K562 (cell line): ENCODE measurements around the gene SPATA3. TPM values are rescaled to one million over a fixed set of nuclear protein-coding genes. Genes with fewer than 3 reads are reported as not detected.

Experiments used
- ATAC-seq: fragments of 200-7000 bp; cut with Tn5 transposase; 3 replicates; pipeline ENCODE4 v1.9.1; 2020; ENCODE audit warnings: moderate library complexity
- BruUV-seq: library from RNA; stranded (reverse); fragments of 400-500 nt; replicated peaks from 2 replicates; lab custom pipeline; 2021; lab: Mats Ljungman, UMichigan
- CTCF ChIA-PET: fragments of 300-600 bp; formaldehyde crosslinking; extraction: SDS; loops from one replicate; lab custom pipeline; 2021; ENCODE audit warnings: low intra/inter-chr PET ratio; lab: Yijun Ruan, JAX
- POLR2A ChIA-PET: fragments of 300-600, 350-650 bp; sonication (Branson Sonifier 250); formaldehyde crosslinking; extraction: SDS; loops from one replicate; lab custom pipeline; 2021; ENCODE audit warnings: antibody characterized with exemption, inconsistent platforms; lab: Yijun Ruan, JAX
- DNase-seq, 4 experiments: peaks; one replicate each; pipeline versions ENCODE4 v3.0.0 to v3.0.0-alpha.2; 2011 to 2018; ENCODE audit warnings: low spot score in 3 of 4, mixed read lengths in 3 of 4; ENCODE audit errors: extremely low read depth in 1 of 4
- FAIRE-seq: peaks from 2 replicates; lab custom pipeline; 2011; peaks lifted over from hg19 to GRCh38; lab: Jason Lieb, UNC
- H2AFZ ChIP-seq: 2 replicates; pipeline ENCODE4 v1.6.0; 2011; ENCODE audit warnings: low read depth, low read length, control low read depth, inconsistent platforms
- H3K27ac ChIP-seq: fragments of 200-600 bp; 3 replicates; pipeline ENCODE4 v1.8.0; 2011; ENCODE audit warnings: low read depth, mild to moderate bottlenecking, control low read depth, inconsistent platforms, low read length, moderate library complexity, mixed read lengths; ENCODE audit errors: extremely low read depth
- H3K27me3 ChIP-seq, 2 experiments: fragments of 300-600 bp in 1 of 2; 2 replicates in 1 of 2; 3 replicates in 1 of 2; pipeline versions ENCODE4 v1.6.0 to v1.8.0; 2011; ENCODE audit warnings: inconsistent platforms in 2 of 2, low read length in 2 of 2, mild to moderate bottlenecking in 1 of 2, mixed read lengths in 1 of 2, moderate library complexity in 1 of 2; ENCODE audit not compliant: control insufficient read depth in 2 of 2, insufficient read depth in 2 of 2
- H3K36me3 ChIP-seq: fragments of 300-600 bp; 3 replicates; pipeline ENCODE4 v1.8.0; 2011; ENCODE audit warnings: mild to moderate bottlenecking, low read length, inconsistent platforms; ENCODE audit not compliant: control insufficient read depth, insufficient read depth
- H3K4me1 ChIP-seq, 2 experiments: fragments of 200-600 bp in 1 of 2; replicated peaks in 1 of 2; 2 replicates in 1 of 2; 3 replicates in 1 of 2; pipeline versions ENCODE4 v1.5.1 to v1.8.0; 2011; ENCODE audit warnings: inconsistent platforms in 2 of 2, low read length in 2 of 2, mild to moderate bottlenecking in 1 of 2, mixed read lengths in 1 of 2, moderate library complexity in 1 of 2; ENCODE audit not compliant: control insufficient read depth in 2 of 2, insufficient read depth in 2 of 2
- H3K4me2 ChIP-seq: 2 replicates; pipeline ENCODE4 v1.6.1; 2011; ENCODE audit warnings: low read length, control low read depth, inconsistent platforms, mixed read lengths; ENCODE audit not compliant: insufficient read depth
- H3K4me3 ChIP-seq: fragments of 200-600 bp; sonication (generic), shearing (Covaris generic); 2 replicates; pipeline ENCODE4 v1.5.1; 2016; ENCODE audit warnings: control low read depth, inconsistent platforms
- H3K79me2 ChIP-seq: fragments of 200-600 bp; 3 replicates; pipeline ENCODE4 v1.8.0; 2011; ENCODE audit warnings: low read length, inconsistent platforms; ENCODE audit not compliant: control insufficient read depth, insufficient read depth
- H3K9ac ChIP-seq, 2 experiments: 2 replicates each; pipeline versions ENCODE4 v1.6.0 to v1.6.1; 2011; ENCODE audit warnings: low read depth in 2 of 2, low read length in 2 of 2, control low read depth in 1 of 2, inconsistent platforms in 1 of 2, mild to moderate bottlenecking in 1 of 2, mixed read lengths in 1 of 2; ENCODE audit not compliant: insufficient read depth in 1 of 2
- H3K9me1 ChIP-seq: one replicate; pipeline ENCODE4 v1.6.0; 2011; ENCODE audit warnings: inconsistent platforms, mild to moderate bottlenecking, low read length, moderate library complexity; ENCODE audit not compliant: control insufficient read depth, insufficient read depth
- H3K9me3 ChIP-seq: replicated peaks from 2 replicates; pipeline ENCODE4 v1.5.1; 2011; ENCODE audit warnings: low read depth, low read length, inconsistent platforms; ENCODE audit not compliant: control insufficient read depth, insufficient read depth
- H4K20me1 ChIP-seq: replicated peaks from 2 replicates; pipeline ENCODE4 v1.6.1; 2011; ENCODE audit warnings: low read length, inconsistent platforms, mixed read lengths; ENCODE audit not compliant: control insufficient read depth, insufficient read depth
- DNMT1 ChIP-seq: fragments of 450-650 bp; IDR thresholded peaks from 2 replicates; pipeline ENCODE4 v1.6.1; 2016; ENCODE audit warnings: antibody characterized with exemption, mild to moderate bottlenecking
- FUS ChIP-seq: fragments of 200-400 bp; formaldehyde crosslinking; optimal IDR thresholded peaks from 2 replicates; pipeline ENCODE3; 2017; ENCODE audit warnings: low read depth, low read length
- KLF10 ChIP-seq: fragments of 250-450 bp; sonication (Bioruptor Pico); IDR thresholded peaks from 2 replicates; pipeline ENCODE4 v1.6.1; 2021; ENCODE audit warnings: matching md5 sums
- NFIC ChIP-seq: fragments of 450-650 bp; IDR thresholded peaks from 2 replicates; pipeline ENCODE4 v1.6.1; 2017; ENCODE audit warnings: mild to moderate bottlenecking, inconsistent platforms
- SAP30 ChIP-seq: fragments of 200-600 bp; sonication (generic); IDR thresholded peaks from 2 replicates; pipeline ENCODE4 v1.6.1; 2012; ENCODE audit warnings: borderline replicate concordance, low read depth, mild to moderate bottlenecking, moderate library complexity, low read length, control low read depth, inconsistent platforms; ENCODE audit not compliant: insufficient read depth, poor library complexity, severe bottlenecking
- SLC30A9 ChIP-seq: fragments of 250-450 bp; sonication (Bioruptor Pico); IDR thresholded peaks from 2 replicates; pipeline ENCODE4 v1.8.0; 2022; ENCODE audit warnings: mild to moderate bottlenecking, moderate library complexity
- ZNF197 ChIP-seq: fragments of 200-800 bp; sonication (Bioruptor generic); IDR thresholded peaks from 2 replicates; pipeline ENCODE4 v1.6.1; 2016; ENCODE audit warnings: low read depth, missing genetic modification characterization, missing compliant biosample characterization
- ZNF717 ChIP-seq: fragments of 250-450 bp; sonication (Bioruptor Pico); IDR thresholded peaks from 2 replicates; pipeline ENCODE4 v1.5.0; 2021
- ZNF740 ChIP-seq, 3 experiments: fragments of 200-800 bp in 1 of 3; sonication (Bioruptor generic) in 1 of 3; sonication (generic) in 1 of 3; formaldehyde crosslinking in 1 of 3; IDR thresholded peaks; 2 replicates each; pipeline versions ENCODE4 v1.6.1 to v1.8.0; 2016 to 2022; ENCODE audit warnings: mild to moderate bottlenecking in 2 of 3, missing compliant biosample characterization in 2 of 3, missing genetic modification characterization in 2 of 3, missing genetic modification reagents in 1 of 3
- WGBS: fragments of 100-300 bp; shearing (Covaris generic); methylation state at CpG from one replicate; pipeline ENCODE4 v1.1.6; 2016; ENCODE audit warnings: low coverage, mixed read lengths; ENCODE audit not compliant: insufficient coverage; ENCODE audit errors: missing lambda C conversion rate; 5-methylcytosine and 5-hydroxymethylcytosine counted together
- in situ Hi-C: fragments of 300-500 bp; cut with MboI; formaldehyde crosslinking; loops from 4 replicates; pipeline ENCODE4 v1.15.0; 2018; ENCODE audit warnings: inconsistent platforms, mixed read lengths
- intact Hi-C: fragments of 100-400 bp; cut with micrococcal nuclease; formaldehyde crosslinking; loops from 2 replicates; pipeline ENCODE4 v1.14.2; 2022
- polyA plus RNA-seq, 8 experiments: library from polyadenylated mRNA; depleted of rRNA in 4 of 8; stranded (reverse) in 5 of 8; unstranded in 3 of 8; fragments of >200 nt; fragmentation: Nextera tagmentation in 2 of 8; fragmentation: Illumina TruSeq in 1 of 8; extraction: Ambion mirVana in 2 of 8; extraction: Trizol in 1 of 8; gene quantifications; 2 replicates each; pipeline versions ENCODE4 v1.2.1 to v1.2.3, GENCODE V29; 2011 to 2014; ENCODE audit warnings: inconsistent platforms in 1 of 8, missing spikeins in 1 of 8
- total RNA-seq, 7 experiments: library from RNA; depleted of rRNA in 6 of 7; stranded (reverse); fragments of >200 nt in 6 of 7; fragmentation: Illumina TruSeq in 2 of 7; extraction: Trizol in 2 of 7; gene quantifications; 2 replicates each; pipeline versions ENCODE4 v1.2.1 to v1.2.3, GENCODE V29; 2011 to 2021; ENCODE audit warnings: low replicate concordance in 1 of 7
- TF ChIP-seq, protein P1 (sequence below): fragments of 250-450 bp; sonication (Bioruptor Pico); IDR thresholded peaks from 2 replicates; pipeline ENCODE4 v1.5.0; 2022; ENCODE audit warnings: mild to moderate bottlenecking

The SPATA3 gene
- total and polyA plus RNA-seq, 9 of the 15 experiments (the other 6 are each of a cell fraction or from before 2014, with no cell fraction given) = not detected

DNA sequence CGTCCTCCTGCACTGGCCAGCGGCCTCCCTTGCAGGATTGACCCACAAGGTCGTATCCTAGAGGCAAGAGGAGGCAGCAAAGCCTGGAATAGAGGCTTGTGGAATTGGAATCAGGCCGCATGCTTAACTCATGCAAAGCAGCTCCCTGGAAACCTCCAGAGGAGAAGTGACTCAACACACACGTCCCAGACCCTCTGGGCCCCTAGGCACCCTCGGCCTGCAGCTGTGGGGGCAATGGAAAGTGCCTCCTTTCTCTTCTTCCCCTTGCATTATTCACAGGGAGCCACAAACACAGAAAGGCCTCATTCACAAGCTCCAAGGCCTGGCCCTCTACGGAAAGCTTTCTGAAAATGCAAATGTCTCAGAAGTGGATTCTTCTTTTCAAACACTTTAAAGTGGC lies 19.6 kb downstream of the SPATA3 start:
- DNase-seq (no peak), FAIRE-seq (no peak), ATAC-seq (no peak)
- POLR2A ChIA-PET = no interaction called here
- H2AFZ ChIP-seq = no peak overlapping the region
- H3K4me2 ChIP-seq = no peak overlapping the region
- H3K27me3 ChIP-seq = peaks cover 0 to 2% of the 10 kb centered on the region in 2 experiments; a peak in 3 of 5 replicates
- intact Hi-C loops = no loop called here
- H3K4me3 ChIP-seq = no peak overlapping the region
- no TSS peak for BruUV-seq
- CTCF ChIA-PET = no interaction called here
- no peaks in the 10 kb centered on the region for H3K9me1 ChIP-seq
- no peak overlapping the region for H3K27ac ChIP-seq
- in situ Hi-C loops = no loop called here
- H3K9me3 ChIP-seq = no peaks in the 10 kb centered on the region
- no peaks in the 10 kb centered on the region for H3K79me2 ChIP-seq
- H3K36me3 ChIP-seq = no peaks in the 10 kb centered on the region
- no peak for TF ChIP-seq NFIC
- no peak for TF ChIP-seq KLF10
- no peak for TF ChIP-seq ZNF740 (CRISPR knock-in tag; IDR thresholded peaks at IDR 0.05)
- TF ChIP-seq ZNF740 (tag; IDR thresholded peaks at IDR 0.05) = no peak
- TF ChIP-seq ZNF197 (CRISPR knock-in tag) = no peak
- no peak for TF ChIP-seq DNMT1
- TF ChIP-seq, protein P1, sequence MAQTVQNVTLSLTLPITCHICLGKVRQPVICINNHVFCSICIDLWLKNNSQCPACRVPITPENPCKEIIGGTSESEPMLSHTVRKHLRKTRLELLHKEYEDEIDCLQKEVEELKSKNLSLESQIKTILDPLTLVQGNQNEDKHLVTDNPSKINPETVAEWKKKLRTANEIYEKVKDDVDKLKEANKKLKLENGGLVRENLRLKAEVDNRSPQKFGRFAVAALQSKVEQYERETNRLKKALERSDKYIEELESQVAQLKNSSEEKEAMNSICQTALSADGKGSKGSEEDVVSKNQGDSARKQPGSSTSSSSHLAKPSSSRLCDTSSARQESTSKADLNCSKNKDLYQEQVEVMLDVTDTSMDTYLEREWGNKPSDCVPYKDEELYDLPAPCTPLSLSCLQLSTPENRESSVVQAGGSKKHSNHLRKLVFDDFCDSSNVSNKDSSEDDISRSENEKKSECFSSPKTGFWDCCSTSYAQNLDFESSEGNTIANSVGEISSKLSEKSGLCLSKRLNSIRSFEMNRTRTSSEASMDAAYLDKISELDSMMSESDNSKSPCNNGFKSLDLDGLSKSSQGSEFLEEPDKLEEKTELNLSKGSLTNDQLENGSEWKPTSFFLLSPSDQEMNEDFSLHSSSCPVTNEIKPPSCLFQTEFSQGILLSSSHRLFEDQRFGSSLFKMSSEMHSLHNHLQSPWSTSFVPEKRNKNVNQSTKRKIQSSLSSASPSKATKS (CRISPR knock-in tag) = no peak
- no peak for TF ChIP-seq FUS
- no peak for TF ChIP-seq SAP30
- TF ChIP-seq ZNF717 (CRISPR knock-in tag) = no peak
- no peak for TF ChIP-seq SLC30A9 (CRISPR knock-in tag)
- no peak overlapping the region for H3K9ac ChIP-seq
- 0% methylated on average over 6 of the region's 7 CpGs for WGBS
- H3K4me1 ChIP-seq = no peaks in the 10 kb centered on the region
- H4K20me1 ChIP-seq = no peaks in the 10 kb centered on the region; the same call in 1 of the 2 replicates
